ENCODE measurements around the gene IL15RA. TPM values are rescaled to one million over a fixed set of nuclear protein-coding genes. Genes with fewer than 3 reads are reported as not detected.

Gene IL15RA
- total and polyA plus RNA-seq, 4 donors, result 6.6 to 10.7 (median 9.4) TPM

DNA sequence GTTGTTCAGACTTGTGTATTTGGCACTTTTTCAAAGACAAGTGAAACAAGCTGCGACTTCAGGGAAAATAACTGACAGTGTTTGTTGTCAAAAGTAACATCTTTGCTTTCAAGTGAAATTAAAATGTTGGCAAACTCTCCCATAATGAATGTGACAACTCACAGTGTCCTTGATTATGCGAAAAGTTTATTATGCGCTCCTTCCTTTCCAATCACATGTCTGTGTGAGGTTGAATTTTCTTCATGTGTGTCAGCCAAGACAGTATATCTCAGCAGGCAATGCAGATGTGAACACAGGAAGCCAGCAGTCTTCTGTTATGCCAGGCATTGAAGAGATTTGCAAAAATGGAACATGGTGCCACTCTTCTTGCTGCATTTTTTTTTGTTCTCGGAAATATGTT is 58.6 kb downstream of the IL15RA start:
- DNase-seq (ENCODE audit: low spot score), result no peak
- Histone ChIP-seq H3K9me3 (ENCODE audit: control insufficient read depth in 4 of 4, low read length in 3 of 4) (no peaks in the 10 kb centered on the region), H3K4me1 (ENCODE audit: control insufficient read depth in 4 of 4, insufficient read depth in 4 of 4, low read length in 3 of 4) (no peaks in the 10 kb centered on the region), H3K27ac (ENCODE audit: low read depth in 1 of 2, low read length in 2 of 2) (no peak overlapping the region), H3K9ac (ENCODE audit: low read depth in 1 of 2, low read length in 2 of 2) (no peak overlapping the region), H3K4me3 (ENCODE audit: low read depth in 1 of 3, low read length in 3 of 3) (no peak overlapping the region), H3K27me3 (ENCODE audit: control insufficient read depth in 4 of 4, insufficient read depth in 4 of 4, low read length in 3 of 4) (no peaks in the 10 kb centered on the region), H3K36me3 (ENCODE audit: control insufficient read depth in 4 of 4, insufficient read depth in 3 of 4, low read depth in 1 of 4, low read length in 3 of 4) (peaks cover 27 to 93% (median 79%) of the 10 kb centered on the region in 4 donors)
- TF ChIP-seq EGR1 (IDR thresholded peaks at IDR 0.05; ENCODE audit: low read depth in 2 of 2), result no peak
- TF ChIP-seq HNF4G (IDR thresholded peaks at IDR 0.05), result no peak
- TF ChIP-seq JUND (IDR thresholded peaks at IDR 0.05), result no peak
- TF ChIP-seq, protein P1, sequence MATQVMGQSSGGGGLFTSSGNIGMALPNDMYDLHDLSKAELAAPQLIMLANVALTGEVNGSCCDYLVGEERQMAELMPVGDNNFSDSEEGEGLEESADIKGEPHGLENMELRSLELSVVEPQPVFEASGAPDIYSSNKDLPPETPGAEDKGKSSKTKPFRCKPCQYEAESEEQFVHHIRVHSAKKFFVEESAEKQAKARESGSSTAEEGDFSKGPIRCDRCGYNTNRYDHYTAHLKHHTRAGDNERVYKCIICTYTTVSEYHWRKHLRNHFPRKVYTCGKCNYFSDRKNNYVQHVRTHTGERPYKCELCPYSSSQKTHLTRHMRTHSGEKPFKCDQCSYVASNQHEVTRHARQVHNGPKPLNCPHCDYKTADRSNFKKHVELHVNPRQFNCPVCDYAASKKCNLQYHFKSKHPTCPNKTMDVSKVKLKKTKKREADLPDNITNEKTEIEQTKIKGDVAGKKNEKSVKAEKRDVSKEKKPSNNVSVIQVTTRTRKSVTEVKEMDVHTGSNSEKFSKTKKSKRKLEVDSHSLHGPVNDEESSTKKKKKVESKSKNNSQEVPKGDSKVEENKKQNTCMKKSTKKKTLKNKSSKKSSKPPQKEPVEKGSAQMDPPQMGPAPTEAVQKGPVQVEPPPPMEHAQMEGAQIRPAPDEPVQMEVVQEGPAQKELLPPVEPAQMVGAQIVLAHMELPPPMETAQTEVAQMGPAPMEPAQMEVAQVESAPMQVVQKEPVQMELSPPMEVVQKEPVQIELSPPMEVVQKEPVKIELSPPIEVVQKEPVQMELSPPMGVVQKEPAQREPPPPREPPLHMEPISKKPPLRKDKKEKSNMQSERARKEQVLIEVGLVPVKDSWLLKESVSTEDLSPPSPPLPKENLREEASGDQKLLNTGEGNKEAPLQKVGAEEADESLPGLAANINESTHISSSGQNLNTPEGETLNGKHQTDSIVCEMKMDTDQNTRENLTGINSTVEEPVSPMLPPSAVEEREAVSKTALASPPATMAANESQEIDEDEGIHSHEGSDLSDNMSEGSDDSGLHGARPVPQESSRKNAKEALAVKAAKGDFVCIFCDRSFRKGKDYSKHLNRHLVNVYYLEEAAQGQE (IDR thresholded peaks at IDR 0.05), result no peak
- TF ChIP-seq TAF1 (conservative IDR thresholded peaks at IDR 0.05), result no peak
- no peak for TF ChIP-seq HNF4A (conservative IDR thresholded peaks at IDR 0.05)
- no peak for TF ChIP-seq YY1 (IDR thresholded peaks at IDR 0.05)
- WGBS, result 95% methylated on average over 4 of the region's 4 CpGs

DNA sequence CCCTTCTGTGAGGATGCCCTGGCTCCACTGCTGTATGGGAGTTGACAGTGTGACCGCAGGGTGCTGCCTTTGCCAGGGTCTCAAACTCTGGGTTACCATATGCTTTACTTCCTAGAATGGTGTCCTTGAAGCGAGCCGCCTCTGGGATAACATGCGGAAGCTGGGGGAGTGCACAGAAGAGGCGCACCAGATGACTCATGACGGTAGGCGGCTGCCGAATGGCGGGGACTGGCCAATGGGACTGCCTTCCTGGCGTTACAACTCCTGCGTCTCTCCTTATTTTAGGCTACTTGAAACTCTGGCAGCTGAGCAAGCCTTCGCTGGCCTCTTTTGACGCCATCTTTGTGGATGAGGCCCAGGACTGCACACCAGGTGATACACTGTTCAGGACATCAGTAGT is 60.0 kb downstream of the IL15RA start:
- Histone ChIP-seq H3K4me3 (ENCODE audit: low read depth in 1 of 3, low read length in 3 of 3) (no peak overlapping the region), H3K27me3 (ENCODE audit: control insufficient read depth in 4 of 4, insufficient read depth in 4 of 4, low read length in 3 of 4) (no peaks in the 10 kb centered on the region), H3K27ac (ENCODE audit: low read depth in 1 of 2, low read length in 2 of 2) (no peak overlapping the region), H3K36me3 (ENCODE audit: control insufficient read depth in 4 of 4, insufficient read depth in 3 of 4, low read depth in 1 of 4, low read length in 3 of 4) (peaks cover 28 to 91% (median 80%) of the 10 kb centered on the region in 4 donors), H3K4me1 (ENCODE audit: control insufficient read depth in 4 of 4, insufficient read depth in 4 of 4, low read length in 3 of 4) (no peaks in the 10 kb centered on the region), H3K9me3 (ENCODE audit: control insufficient read depth in 4 of 4, low read length in 3 of 4) (no peaks in the 10 kb centered on the region), H3K9ac (ENCODE audit: low read depth in 1 of 2, low read length in 2 of 2) (no peak overlapping the region)
- 98% methylated on average over 13 of the region's 13 CpGs for WGBS
- no peak for DNase-seq (ENCODE audit: low spot score)
- no peak for TF ChIP-seq YY1 (IDR thresholded peaks at IDR 0.05)
- no peak for TF ChIP-seq RXRA (IDR thresholded peaks at IDR 0.05)
- TF ChIP-seq, protein P2, sequence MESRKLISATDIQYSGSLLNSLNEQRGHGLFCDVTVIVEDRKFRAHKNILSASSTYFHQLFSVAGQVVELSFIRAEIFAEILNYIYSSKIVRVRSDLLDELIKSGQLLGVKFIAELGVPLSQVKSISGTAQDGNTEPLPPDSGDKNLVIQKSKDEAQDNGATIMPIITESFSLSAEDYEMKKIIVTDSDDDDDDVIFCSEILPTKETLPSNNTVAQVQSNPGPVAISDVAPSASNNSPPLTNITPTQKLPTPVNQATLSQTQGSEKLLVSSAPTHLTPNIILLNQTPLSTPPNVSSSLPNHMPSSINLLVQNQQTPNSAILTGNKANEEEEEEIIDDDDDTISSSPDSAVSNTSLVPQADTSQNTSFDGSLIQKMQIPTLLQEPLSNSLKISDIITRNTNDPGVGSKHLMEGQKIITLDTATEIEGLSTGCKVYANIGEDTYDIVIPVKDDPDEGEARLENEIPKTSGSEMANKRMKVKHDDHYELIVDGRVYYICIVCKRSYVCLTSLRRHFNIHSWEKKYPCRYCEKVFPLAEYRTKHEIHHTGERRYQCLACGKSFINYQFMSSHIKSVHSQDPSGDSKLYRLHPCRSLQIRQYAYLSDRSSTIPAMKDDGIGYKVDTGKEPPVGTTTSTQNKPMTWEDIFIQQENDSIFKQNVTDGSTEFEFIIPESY (IDR thresholded peaks at IDR 0.05), result no peak
- no peak for TF ChIP-seq HNF4G (IDR thresholded peaks at IDR 0.05)
- no peak for TF ChIP-seq NR2F2 (IDR thresholded peaks at IDR 0.05)
- no peak for TF ChIP-seq SP1 (IDR thresholded peaks at IDR 0.05)
- TF ChIP-seq, protein P3, sequence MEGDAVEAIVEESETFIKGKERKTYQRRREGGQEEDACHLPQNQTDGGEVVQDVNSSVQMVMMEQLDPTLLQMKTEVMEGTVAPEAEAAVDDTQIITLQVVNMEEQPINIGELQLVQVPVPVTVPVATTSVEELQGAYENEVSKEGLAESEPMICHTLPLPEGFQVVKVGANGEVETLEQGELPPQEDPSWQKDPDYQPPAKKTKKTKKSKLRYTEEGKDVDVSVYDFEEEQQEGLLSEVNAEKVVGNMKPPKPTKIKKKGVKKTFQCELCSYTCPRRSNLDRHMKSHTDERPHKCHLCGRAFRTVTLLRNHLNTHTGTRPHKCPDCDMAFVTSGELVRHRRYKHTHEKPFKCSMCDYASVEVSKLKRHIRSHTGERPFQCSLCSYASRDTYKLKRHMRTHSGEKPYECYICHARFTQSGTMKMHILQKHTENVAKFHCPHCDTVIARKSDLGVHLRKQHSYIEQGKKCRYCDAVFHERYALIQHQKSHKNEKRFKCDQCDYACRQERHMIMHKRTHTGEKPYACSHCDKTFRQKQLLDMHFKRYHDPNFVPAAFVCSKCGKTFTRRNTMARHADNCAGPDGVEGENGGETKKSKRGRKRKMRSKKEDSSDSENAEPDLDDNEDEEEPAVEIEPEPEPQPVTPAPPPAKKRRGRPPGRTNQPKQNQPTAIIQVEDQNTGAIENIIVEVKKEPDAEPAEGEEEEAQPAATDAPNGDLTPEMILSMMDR (IDR thresholded peaks at IDR 0.05; ENCODE audit: low read depth, low read length, missing input control), result no peak
- TF ChIP-seq EGR1 (IDR thresholded peaks at IDR 0.05; ENCODE audit: low read depth in 2 of 2), result no peak
- TF ChIP-seq, protein P4, sequence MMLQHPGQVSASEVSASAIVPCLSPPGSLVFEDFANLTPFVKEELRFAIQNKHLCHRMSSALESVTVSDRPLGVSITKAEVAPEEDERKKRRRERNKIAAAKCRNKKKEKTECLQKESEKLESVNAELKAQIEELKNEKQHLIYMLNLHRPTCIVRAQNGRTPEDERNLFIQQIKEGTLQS (IDR thresholded peaks at IDR 0.05), result no peak
- TF ChIP-seq FOXA1 (IDR thresholded peaks at IDR 0.05), result no peak
- no peak for TF ChIP-seq GABPA (IDR thresholded peaks at IDR 0.05 in 1 of 2, conservative IDR thresholded peaks at IDR 0.05 in 1 of 2)
- TF ChIP-seq HNF4A (conservative IDR thresholded peaks at IDR 0.05), result no peak
- TF ChIP-seq RAD21 (IDR thresholded peaks at IDR 0.05), result no peak
